Neural cell (in vitro differentiated cells): ENCODE data around the gene ZMYND19. TPM values are rescaled to one million over a fixed set of nuclear protein-coding genes. Genes with fewer than 3 reads are reported as not detected.

Source experiments
- H2AFZ ChIP-seq: fragments of 200-600, 300-800 bp; sonication (generic), shearing (Covaris generic); 2 replicates; pipeline ENCODE4 v1.6.0; 2014; ENCODE audit warnings: low read depth, mild to moderate bottlenecking, antibody characterized with exemption, low read length, moderate library complexity
- H3F3A ChIP-seq: fragments of 200-600 bp; shearing (Covaris generic); 2 replicates; pipeline ENCODE4 v1.6.1; 2016; ENCODE audit warnings: mild to moderate bottlenecking, moderate library complexity, mixed read lengths, antibody characterized with exemption, low read length; ENCODE audit not compliant: insufficient read depth, poor library complexity, severe bottlenecking
- H3K27ac ChIP-seq: fragments of 200-600, 300-800 bp; sonication (generic), shearing (Covaris generic); 2 replicates; pipeline ENCODE4 v1.5.1; 2014; ENCODE audit warnings: mild to moderate bottlenecking, low read length, moderate library complexity
- H3K27me3 ChIP-seq: fragments of 300-800, 200-600 bp; sonication (generic), shearing (Covaris generic); 2 replicates; pipeline ENCODE4 v1.6.0; 2014; ENCODE audit warnings: mild to moderate bottlenecking, low read depth, low read length, moderate library complexity; ENCODE audit not compliant: insufficient read depth
- H3K36me3 ChIP-seq: fragments of 300-800, 200-600 bp; sonication (generic), shearing (Covaris generic); 2 replicates; pipeline ENCODE4 v1.5.1; 2014; ENCODE audit warnings: mild to moderate bottlenecking, antibody characterized with exemption, low read length, moderate library complexity; ENCODE audit not compliant: insufficient read depth
- H3K4me2 ChIP-seq: fragments of 300-800, 200-600 bp; sonication (generic), shearing (Covaris generic); 2 replicates; pipeline ENCODE4 v1.6.0; 2014; ENCODE audit warnings: mild to moderate bottlenecking, low read length
- H3K4me3 ChIP-seq: fragments of 300-800, 200-600 bp; sonication (generic), shearing (Covaris generic); 2 replicates; pipeline ENCODE4 v1.5.1; 2014; ENCODE audit warnings: mild to moderate bottlenecking, low read length, moderate library complexity
- H3K79me2 ChIP-seq: fragments of 200-600 bp; shearing (Covaris generic); replicated peaks from 2 replicates; pipeline ENCODE4 v1.6.0; 2014; ENCODE audit warnings: mild to moderate bottlenecking, low read length, moderate library complexity; ENCODE audit not compliant: insufficient read depth
- H3K9ac ChIP-seq: fragments of 300-800, 200-600 bp; sonication (generic), shearing (Covaris generic); 2 replicates; pipeline ENCODE4 v1.6.1; 2016; ENCODE audit warnings: mild to moderate bottlenecking, low read length, mixed read lengths
- H3K9me2 ChIP-seq: fragments of 200-600 bp; shearing (Covaris generic); 2 replicates; pipeline ENCODE4 v1.6.1; 2016; ENCODE audit warnings: mild to moderate bottlenecking, low read length, mixed read lengths; ENCODE audit not compliant: insufficient read depth
- H3K9me3 ChIP-seq: fragments of 200-600, 300-800 bp; sonication (generic), shearing (Covaris generic); 2 replicates; pipeline ENCODE4 v1.6.1; 2016; ENCODE audit warnings: mild to moderate bottlenecking, mixed run types, low read length, moderate library complexity, mixed read lengths
- H4K20me1 ChIP-seq: fragments of 200-600 bp; shearing (Covaris generic); 2 replicates; pipeline ENCODE4 v1.6.1; 2016; ENCODE audit warnings: mild to moderate bottlenecking, mixed run types; ENCODE audit not compliant: insufficient read depth
- EP300 ChIP-seq: fragments of 450-650 bp; conservative IDR thresholded peaks from 2 replicates; pipeline ENCODE4 v1.6.1; 2014; ENCODE audit warnings: antibody characterized with exemption, mild to moderate bottlenecking, moderate library complexity; ENCODE audit not compliant: poor library complexity, severe bottlenecking
- EZH2 ChIP-seq: fragments of 200-600, 300-800 bp; shearing (Covaris generic), sonication (generic); IDR thresholded peaks from 2 replicates; pipeline ENCODE4 v1.6.1; 2014; ENCODE audit warnings: antibody characterized with exemption, low read length, borderline replicate concordance, mild to moderate bottlenecking; ENCODE audit not compliant: insufficient read depth, poor library complexity, severe bottlenecking
- MXI1 ChIP-seq: fragments of 450-650 bp; conservative IDR thresholded peaks from 2 replicates; pipeline ENCODE4 v1.6.1; 2014; ENCODE audit warnings: antibody characterized with exemption, mild to moderate bottlenecking; ENCODE audit not compliant: poor library complexity, severe bottlenecking
- POLR2AphosphoS5 ChIP-seq: IDR thresholded peaks from 2 replicates; pipeline ENCODE4 v1.6.1; 2012
- RAD21 ChIP-seq: fragments of 450-650 bp; conservative IDR thresholded peaks from 2 replicates; pipeline ENCODE4 v1.6.1; 2014; ENCODE audit warnings: antibody characterized with exemption, mild to moderate bottlenecking, moderate library complexity
- SMC3 ChIP-seq: fragments of 450-650 bp; conservative IDR thresholded peaks from 2 replicates; pipeline ENCODE4 v1.6.1; 2014; ENCODE audit warnings: antibody characterized with exemption, mild to moderate bottlenecking, moderate library complexity; ENCODE audit not compliant: poor library complexity
- TAF1 ChIP-seq: IDR thresholded peaks from 2 replicates; pipeline ENCODE4 v1.6.1; 2012; ENCODE audit warnings: low read depth
- polyA plus RNA-seq: library from polyadenylated mRNA; depleted of rRNA; stranded (reverse); fragments of >200 nt; gene quantifications from 2 replicates; pipeline ENCODE4 v1.2.3, GENCODE V29; 2014
- TF ChIP-seq, protein P1 (sequence below): fragments of 450-650 bp; IDR thresholded peaks from 2 replicates; pipeline ENCODE4 v1.5.1; 2014; ENCODE audit warnings: antibody characterized with exemption, mild to moderate bottlenecking, moderate library complexity; ENCODE audit not compliant: poor library complexity, severe bottlenecking
- TF ChIP-seq, protein P2 (sequence below): IDR thresholded peaks from 2 replicates; pipeline ENCODE4 v1.6.1; 2012; ENCODE audit warnings: borderline replicate concordance

Gene ZMYND19
- polyA plus RNA-seq, 1 donor from 2014 or later, result 54.8 TPM

DNA sequence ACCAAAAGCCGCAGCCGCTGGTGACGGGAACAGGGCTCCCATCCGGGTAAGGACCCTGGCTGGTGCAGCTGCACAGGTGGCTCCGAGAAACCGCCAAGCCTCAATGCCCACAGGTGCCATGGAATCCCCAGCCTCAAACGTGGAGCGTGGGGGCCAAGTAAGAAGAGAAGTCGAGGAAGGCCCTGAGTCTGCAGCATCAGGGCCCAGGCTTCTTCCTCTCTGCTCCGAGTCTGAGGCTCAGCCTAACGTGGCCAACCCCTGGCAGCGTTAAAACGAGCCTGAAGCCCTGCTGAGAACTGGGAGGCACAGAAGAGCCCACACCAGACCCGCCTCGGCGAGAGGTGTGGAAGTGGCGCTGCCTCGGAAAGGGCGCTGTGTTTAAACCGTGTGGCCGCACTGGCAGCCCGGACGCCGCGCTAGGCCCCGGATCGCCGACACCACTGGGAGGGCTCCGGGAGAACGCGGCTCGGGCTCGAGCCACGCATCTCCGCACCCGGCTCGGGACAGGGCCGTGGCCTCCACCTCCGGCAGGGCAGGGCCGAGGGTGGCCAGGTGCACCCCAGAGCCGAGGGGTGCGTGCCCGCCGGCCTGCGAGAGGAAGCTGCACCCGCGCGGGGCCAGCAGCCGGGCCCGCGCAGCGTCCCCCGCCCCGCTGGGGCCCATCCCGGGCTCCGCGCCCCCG, 730 bp downstream of the ZMYND19 start:
- Histone ChIP-seq H3K9me3 (no peaks in the 10 kb centered on the region), H3K36me3 (no peaks in the 10 kb centered on the region), H3K9ac (peak overlapping the region; percentile 72), H3K4me2 (peak overlapping the region; percentile 60), H3F3A (no peaks in the 10 kb centered on the region), H3K4me3 (peak overlapping the region; percentile 90), H3K9me2 (no peaks in the 10 kb centered on the region), H4K20me1 (no peaks in the 10 kb centered on the region), H2AFZ (no peak overlapping the region), H3K27ac (peak overlapping the region; percentile 8), H3K27me3 (no peaks in the 10 kb centered on the region), H3K79me2 (peaks cover 11% of the 10 kb centered on the region)
- no peak for TF ChIP-seq MXI1
- TF ChIP-seq, protein P1, sequence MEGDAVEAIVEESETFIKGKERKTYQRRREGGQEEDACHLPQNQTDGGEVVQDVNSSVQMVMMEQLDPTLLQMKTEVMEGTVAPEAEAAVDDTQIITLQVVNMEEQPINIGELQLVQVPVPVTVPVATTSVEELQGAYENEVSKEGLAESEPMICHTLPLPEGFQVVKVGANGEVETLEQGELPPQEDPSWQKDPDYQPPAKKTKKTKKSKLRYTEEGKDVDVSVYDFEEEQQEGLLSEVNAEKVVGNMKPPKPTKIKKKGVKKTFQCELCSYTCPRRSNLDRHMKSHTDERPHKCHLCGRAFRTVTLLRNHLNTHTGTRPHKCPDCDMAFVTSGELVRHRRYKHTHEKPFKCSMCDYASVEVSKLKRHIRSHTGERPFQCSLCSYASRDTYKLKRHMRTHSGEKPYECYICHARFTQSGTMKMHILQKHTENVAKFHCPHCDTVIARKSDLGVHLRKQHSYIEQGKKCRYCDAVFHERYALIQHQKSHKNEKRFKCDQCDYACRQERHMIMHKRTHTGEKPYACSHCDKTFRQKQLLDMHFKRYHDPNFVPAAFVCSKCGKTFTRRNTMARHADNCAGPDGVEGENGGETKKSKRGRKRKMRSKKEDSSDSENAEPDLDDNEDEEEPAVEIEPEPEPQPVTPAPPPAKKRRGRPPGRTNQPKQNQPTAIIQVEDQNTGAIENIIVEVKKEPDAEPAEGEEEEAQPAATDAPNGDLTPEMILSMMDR, result no peak
- TF ChIP-seq SMC3, result no peak
- no peak for TF ChIP-seq EP300
- TF ChIP-seq EZH2, result no peak
- no peak for TF ChIP-seq POLR2AphosphoS5
- TF ChIP-seq TAF1, result no peak
- TF ChIP-seq, protein P2, sequence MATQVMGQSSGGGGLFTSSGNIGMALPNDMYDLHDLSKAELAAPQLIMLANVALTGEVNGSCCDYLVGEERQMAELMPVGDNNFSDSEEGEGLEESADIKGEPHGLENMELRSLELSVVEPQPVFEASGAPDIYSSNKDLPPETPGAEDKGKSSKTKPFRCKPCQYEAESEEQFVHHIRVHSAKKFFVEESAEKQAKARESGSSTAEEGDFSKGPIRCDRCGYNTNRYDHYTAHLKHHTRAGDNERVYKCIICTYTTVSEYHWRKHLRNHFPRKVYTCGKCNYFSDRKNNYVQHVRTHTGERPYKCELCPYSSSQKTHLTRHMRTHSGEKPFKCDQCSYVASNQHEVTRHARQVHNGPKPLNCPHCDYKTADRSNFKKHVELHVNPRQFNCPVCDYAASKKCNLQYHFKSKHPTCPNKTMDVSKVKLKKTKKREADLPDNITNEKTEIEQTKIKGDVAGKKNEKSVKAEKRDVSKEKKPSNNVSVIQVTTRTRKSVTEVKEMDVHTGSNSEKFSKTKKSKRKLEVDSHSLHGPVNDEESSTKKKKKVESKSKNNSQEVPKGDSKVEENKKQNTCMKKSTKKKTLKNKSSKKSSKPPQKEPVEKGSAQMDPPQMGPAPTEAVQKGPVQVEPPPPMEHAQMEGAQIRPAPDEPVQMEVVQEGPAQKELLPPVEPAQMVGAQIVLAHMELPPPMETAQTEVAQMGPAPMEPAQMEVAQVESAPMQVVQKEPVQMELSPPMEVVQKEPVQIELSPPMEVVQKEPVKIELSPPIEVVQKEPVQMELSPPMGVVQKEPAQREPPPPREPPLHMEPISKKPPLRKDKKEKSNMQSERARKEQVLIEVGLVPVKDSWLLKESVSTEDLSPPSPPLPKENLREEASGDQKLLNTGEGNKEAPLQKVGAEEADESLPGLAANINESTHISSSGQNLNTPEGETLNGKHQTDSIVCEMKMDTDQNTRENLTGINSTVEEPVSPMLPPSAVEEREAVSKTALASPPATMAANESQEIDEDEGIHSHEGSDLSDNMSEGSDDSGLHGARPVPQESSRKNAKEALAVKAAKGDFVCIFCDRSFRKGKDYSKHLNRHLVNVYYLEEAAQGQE, result no peak
- no peak for TF ChIP-seq RAD21

DNA sequence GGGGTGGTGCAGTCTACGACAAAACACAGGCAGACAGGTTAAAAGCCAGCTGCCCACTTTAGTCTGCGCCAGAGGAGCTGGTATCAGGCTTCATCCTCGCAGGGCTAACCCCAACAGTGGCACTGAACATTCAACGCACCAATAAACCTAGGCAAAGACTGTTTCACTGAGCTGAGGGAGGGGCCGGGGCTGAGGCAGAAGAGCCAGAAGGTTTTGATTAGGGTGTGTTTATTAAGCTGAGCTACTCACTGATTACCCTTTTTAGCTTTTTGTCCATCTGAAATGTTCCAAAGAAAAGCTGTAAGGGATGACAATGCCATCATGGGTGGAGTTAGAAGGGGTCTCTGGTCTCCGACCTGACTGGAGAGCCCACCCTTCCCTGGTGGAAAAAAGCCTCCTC, 1.4 kb downstream of the ZMYND19 start:
- TF ChIP-seq POLR2AphosphoS5 (no peak), SMC3 (no peak), EP300 (no peak), TAF1 (no peak), EZH2 (no peak), MXI1 (no peak), RAD21 (no peak)
- TF ChIP-seq, protein P1, result no peak
- TF ChIP-seq, protein P2, result no peak
- Histone ChIP-seq H2AFZ (no peak overlapping the region), H3K27me3 (no peaks in the 10 kb centered on the region), H4K20me1 (no peaks in the 10 kb centered on the region), H3K27ac (no peak overlapping the region), H3K4me2 (no peak overlapping the region), H3K9me2 (no peaks in the 10 kb centered on the region), H3K4me3 (peak overlapping the region; percentile 90), H3K36me3 (no peaks in the 10 kb centered on the region), H3K9ac (peak overlapping the region; percentile 72), H3F3A (no peaks in the 10 kb centered on the region), H3K9me3 (no peaks in the 10 kb centered on the region), H3K79me2 (peaks cover 11% of the 10 kb centered on the region)
